Muscle layer of duodenum (tissue), 2 donors: ENCODE data around the gene PLA2G4B.
"Not testable (repeated sequence)": the region's sequence is repeated elsewhere in the genome, so short reads cannot be mapped to it uniquely, and the experiment has no call there.

Experiments used
- H3K27ac ChIP-seq: one replicate; pipeline ENCODE4 v1.7.0; 2013; ENCODE audit warnings: mild to moderate bottlenecking, low read length
- H3K27me3 ChIP-seq: one replicate; pipeline ENCODE4 v1.7.0; 2013; ENCODE audit warnings: low read depth, mild to moderate bottlenecking, control low read depth, low read length
- H3K36me3 ChIP-seq, 2 donors: one replicate each; pipeline ENCODE4 v1.7.0; 2013; ENCODE audit warnings: low read length in 2 of 2, control low read depth in 1 of 2, mild to moderate bottlenecking in 1 of 2; ENCODE audit not compliant: insufficient read depth in 2 of 2, control insufficient read depth in 1 of 2
- H3K4me1 ChIP-seq, 2 donors: one replicate each; pipeline ENCODE4 v1.7.0; 2013; ENCODE audit warnings: low read length in 2 of 2, mild to moderate bottlenecking in 2 of 2, control low read depth in 1 of 2, moderate library complexity in 1 of 2; ENCODE audit not compliant: insufficient read depth in 2 of 2, control insufficient read depth in 1 of 2
- H3K4me3 ChIP-seq, 2 donors: one replicate each; pipeline ENCODE4 v1.7.0; 2013; ENCODE audit warnings: low read length in 2 of 2, low read depth in 1 of 2, mild to moderate bottlenecking in 1 of 2
- H3K9me3 ChIP-seq, 2 donors: one replicate each; pipeline ENCODE4 v1.7.0; 2013; ENCODE audit warnings: low read length in 2 of 2, control low read depth in 1 of 2, mild to moderate bottlenecking in 1 of 2; ENCODE audit not compliant: control insufficient read depth in 1 of 2
- donor health status: healthy.

Gene PLA2G4B

GRCh38 chr15:41829959-41830646 lies 8.5 kb upstream of the PLA2G4B start:
- peaks cover 4 to 15% of the 10 kb centered on the region in 2 donors for H3K36me3 ChIP-seq
- H3K27me3 ChIP-seq = no peaks in the 10 kb centered on the region
- H3K4me3 ChIP-seq = no peak overlapping the region
- H3K4me1 ChIP-seq = peaks cover 0 to 10% of the 10 kb centered on the region in 2 donors
- H3K27ac ChIP-seq = no peak overlapping the region
- no peaks in the 10 kb centered on the region for H3K9me3 ChIP-seq

- H3K36me3 ChIP-seq, H3K9me3 ChIP-seq, H3K4me3 ChIP-seq, H3K27ac ChIP-seq, H3K27me3 ChIP-seq: not testable (repeated sequence)
- peaks cover 0 to 10% of the 10 kb centered on the region in 2 donors for H3K4me1 ChIP-seq
Measured at GRCh38 chr15:41831291-41831690, 7.4 kb upstream of the PLA2G4B start.

- Histone ChIP-seq H3K4me3 (no peak overlapping the region), H3K4me1 (peaks cover 0 to 7% of the 10 kb centered on the region in 2 donors), H3K9me3 (no peaks in the 10 kb centered on the region), H3K27me3 (no peaks in the 10 kb centered on the region), H3K36me3 (peaks cover 0 to 15% of the 10 kb centered on the region in 2 donors), H3K27ac (no peak overlapping the region)
Measured at GRCh38 chr15:41832208-41832607, 6.4 kb upstream of the PLA2G4B start.

- H3K27ac ChIP-seq = no peak overlapping the region
- H3K36me3 ChIP-seq = peaks cover 0 to 16% of the 10 kb centered on the region in 2 donors
- H3K4me1 ChIP-seq = peaks cover 0 to 3% of the 10 kb centered on the region in 2 donors
- no peaks in the 10 kb centered on the region for H3K9me3 ChIP-seq
- no peak overlapping the region for H3K4me3 ChIP-seq
- no peaks in the 10 kb centered on the region for H3K27me3 ChIP-seq
Measured at GRCh38 chr15:41832875-41833274, 5.8 kb upstream of the PLA2G4B start.

DNA sequence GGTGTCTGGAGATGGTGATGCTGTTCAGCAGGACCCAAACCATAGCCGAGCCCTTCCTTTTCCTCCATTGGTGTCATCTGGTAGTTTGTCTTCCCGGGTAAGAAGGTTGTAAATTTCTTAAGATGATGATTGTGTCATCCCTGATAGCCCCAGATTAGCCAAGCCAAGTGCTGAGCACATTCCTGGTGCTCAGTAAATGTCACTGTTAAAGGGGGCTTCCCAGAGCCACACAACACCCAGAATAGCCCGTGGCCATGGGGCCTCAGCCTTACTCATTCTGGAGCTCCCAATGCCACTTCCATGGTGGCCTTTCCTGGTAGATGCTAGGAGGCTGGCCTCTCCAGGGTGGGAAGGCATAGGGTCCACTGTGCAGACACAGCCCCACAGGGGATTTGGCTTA lies 4.6 kb upstream of the PLA2G4B start:
- no peak overlapping the region for H3K4me3 ChIP-seq
- H3K9me3 ChIP-seq = no peaks in the 10 kb centered on the region
- H3K4me1 ChIP-seq = peaks cover 0 to under 1% of the 10 kb centered on the region in 2 donors
- no peaks in the 10 kb centered on the region for H3K27me3 ChIP-seq
- no peak overlapping the region for H3K27ac ChIP-seq
- H3K36me3 ChIP-seq = peaks cover 3 to 16% of the 10 kb centered on the region in 2 donors

DNA sequence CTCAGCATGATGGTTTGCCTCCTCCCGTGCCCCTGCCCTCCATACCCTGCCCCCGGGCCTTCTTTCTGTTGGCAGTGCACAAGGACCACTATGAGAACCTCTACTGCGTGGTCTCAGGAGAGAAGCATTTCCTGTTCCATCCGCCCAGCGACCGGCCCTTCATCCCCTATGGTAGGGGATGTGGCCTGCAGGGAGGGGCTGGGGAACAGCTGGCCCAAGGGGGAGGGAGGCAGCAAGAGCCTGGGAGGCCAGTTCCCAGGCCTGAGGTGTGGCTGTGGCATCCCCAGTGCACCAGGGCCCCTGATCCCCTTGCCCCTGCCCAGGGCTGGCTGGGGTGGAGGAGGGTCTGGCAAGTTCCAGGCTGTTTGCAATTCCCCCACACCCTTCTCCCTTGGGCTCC lies 2.6 kb upstream of the PLA2G4B start:
- Histone ChIP-seq H3K27ac (no peak overlapping the region), H3K36me3 (peaks cover 3 to 31% of the 10 kb centered on the region in 2 donors), H3K4me1 (no peaks in the 10 kb centered on the region), H3K4me3 (no peak overlapping the region), H3K9me3 (no peaks in the 10 kb centered on the region), H3K27me3 (no peaks in the 10 kb centered on the region)

- no peak overlapping the region for H3K4me3 ChIP-seq
- no peaks in the 10 kb centered on the region for H3K4me1 ChIP-seq
- peaks cover 3 to 32% of the 10 kb centered on the region in 2 donors for H3K36me3 ChIP-seq
- no peaks in the 10 kb centered on the region for H3K27me3 ChIP-seq
- H3K27ac ChIP-seq = no peak overlapping the region
- H3K9me3 ChIP-seq = no peaks in the 10 kb centered on the region
Measured at GRCh38 chr15:41836713-41837454, 1.8 kb upstream of the PLA2G4B start.

- peaks cover 3 to 53% of the 10 kb centered on the region in 2 donors for H3K36me3 ChIP-seq
Measured at GRCh38 chr15:41839781-41840491, 1.3 kb downstream of the PLA2G4B start.

DNA sequence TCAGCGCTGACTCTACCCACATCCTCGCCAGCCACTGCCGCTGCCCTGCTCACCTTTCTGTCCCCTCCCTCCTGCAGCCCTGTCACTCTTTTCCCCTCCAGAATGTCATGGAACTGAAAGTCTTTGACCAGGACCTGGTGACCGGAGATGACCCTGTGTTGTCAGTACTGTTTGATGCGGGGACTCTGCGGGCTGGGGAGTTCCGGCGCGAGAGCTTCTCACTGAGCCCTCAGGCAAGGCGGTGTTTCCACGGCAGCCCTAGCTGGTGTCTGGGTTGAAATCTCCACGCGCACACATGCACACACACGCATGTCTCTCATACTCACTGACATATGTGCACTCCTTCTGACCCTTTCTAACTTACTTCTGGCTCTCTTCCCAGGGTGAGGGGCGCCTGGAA lies 2.0 kb downstream of the PLA2G4B start:
- Histone ChIP-seq H3K4me1 (no peaks in the 10 kb centered on the region), H3K4me3 (no peak overlapping the region), H3K27me3 (no peaks in the 10 kb centered on the region), H3K9me3 (no peaks in the 10 kb centered on the region), H3K36me3 (peaks cover 3 to 60% of the 10 kb centered on the region in 2 donors), H3K27ac (no peak overlapping the region)

More at GRCh38 chr15:41839781-41840491, 1.3 kb downstream of the PLA2G4B start:
- no peak overlapping the region for H3K4me3 ChIP-seq
- no peaks in the 10 kb centered on the region for H3K9me3 ChIP-seq
- H3K27ac ChIP-seq = no peak overlapping the region
- H3K27me3 ChIP-seq = no peaks in the 10 kb centered on the region
- no peaks in the 10 kb centered on the region for H3K4me1 ChIP-seq

DNA sequence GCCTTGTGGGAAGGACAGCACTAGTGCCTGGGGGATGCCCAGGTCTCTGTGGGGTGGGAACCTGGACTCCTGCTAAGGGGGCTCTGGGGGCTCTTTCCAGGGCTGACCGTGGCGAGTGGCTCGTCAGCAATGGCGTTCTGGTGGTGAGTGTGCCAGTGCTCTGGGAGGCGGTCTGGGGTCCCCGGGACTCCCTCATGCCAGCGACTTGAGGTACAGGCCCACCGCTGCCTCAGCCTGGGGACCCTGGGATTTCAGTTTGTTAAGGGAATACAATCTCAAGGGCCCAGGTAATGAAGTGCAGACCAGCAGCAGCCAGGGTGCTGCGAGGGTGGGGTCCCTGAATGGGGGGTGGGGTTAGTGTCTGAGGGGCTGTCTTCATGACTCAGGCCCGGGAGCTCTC lies 2.5 kb downstream of the PLA2G4B start:
- Histone ChIP-seq H3K4me1 (no peaks in the 10 kb centered on the region), H3K27ac (no peak overlapping the region), H3K27me3 (no peaks in the 10 kb centered on the region), H3K4me3 (no peak overlapping the region), H3K36me3 (peaks cover 3 to 65% of the 10 kb centered on the region in 2 donors), H3K9me3 (no peaks in the 10 kb centered on the region)

GRCh38 chr15:41842229-41842628 lies 3.6 kb downstream of the PLA2G4B start:
- H3K27ac ChIP-seq = no peak overlapping the region
- no peaks in the 10 kb centered on the region for H3K27me3 ChIP-seq
- no peaks in the 10 kb centered on the region for H3K4me1 ChIP-seq
- peaks cover 14 to 69% of the 10 kb centered on the region in 2 donors for H3K36me3 ChIP-seq
- no peak overlapping the region for H3K4me3 ChIP-seq
- no peaks in the 10 kb centered on the region for H3K9me3 ChIP-seq
